ENCODE measurements around the gene MKNK2. TPM values are rescaled to one million over a fixed set of nuclear protein-coding genes. Genes with fewer than 3 reads are reported as not detected.

Gene MKNK2
- total and polyA plus RNA-seq, 2 donors (not counting 1 experiment from before 2014, with no cell fraction given) = 24.7 to 409 TPM

DNA sequence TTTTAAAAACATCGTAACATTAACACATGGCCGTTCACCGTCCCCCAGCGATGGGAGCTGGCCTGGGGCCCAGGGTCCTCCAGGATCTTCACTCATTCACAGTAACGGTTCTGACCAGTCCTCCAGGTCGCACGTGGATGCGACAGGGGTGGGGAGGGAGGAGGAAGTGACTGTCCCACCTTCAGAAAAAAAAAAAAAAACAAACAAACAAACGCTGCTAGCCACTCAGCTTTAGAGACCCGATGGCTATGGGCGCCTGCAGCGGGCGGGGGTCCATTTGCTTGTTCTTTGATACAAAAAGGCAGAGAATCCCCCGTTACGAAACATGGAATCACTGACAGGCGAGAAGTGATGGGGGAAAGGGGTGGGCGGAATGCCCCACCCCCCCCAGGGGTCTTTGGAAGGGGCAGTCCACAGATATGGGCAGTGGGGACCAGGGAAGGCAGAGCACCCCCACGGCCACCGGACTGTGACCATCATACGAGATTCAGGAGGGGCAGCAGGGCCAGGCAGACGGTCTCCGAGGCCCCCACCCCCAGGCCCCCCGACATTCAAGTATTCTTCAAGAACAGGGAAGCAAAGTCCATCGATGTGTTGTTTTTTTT, 13.3 kb downstream of the MKNK2 start:
- Histone ChIP-seq H3K79me2 (ENCODE audit: control insufficient read depth, insufficient read depth, low read length) (no peaks in the 10 kb centered on the region), H3K4me2 (ENCODE audit: extremely low read depth, insufficient read depth, low read length) (no peak overlapping the region), H3K27ac (ENCODE audit: insufficient read depth, low read length) (no peak overlapping the region), H4K20me1 (ENCODE audit: control insufficient read depth, extremely low read depth, insufficient read depth, low read length) (no peaks in the 10 kb centered on the region), H3K36me3 (ENCODE audit: control insufficient read depth, insufficient read depth, low read length) (peaks cover 14% of the 10 kb centered on the region), H3K4me1 (ENCODE audit: control insufficient read depth, extremely low read depth, insufficient read depth, low read length) (peaks cover 9% of the 10 kb centered on the region), H3K27me3 (ENCODE audit: control insufficient read depth, insufficient read depth, low read length) (no peaks in the 10 kb centered on the region), H2AFZ (ENCODE audit: low read length) (no peak overlapping the region), H3K9me3 (ENCODE audit: control insufficient read depth, insufficient read depth, low read depth, low read length) (no peaks in the 10 kb centered on the region), H3K9ac (ENCODE audit: insufficient read depth, low read length) (no peak overlapping the region), H3K4me3 (replicated peaks in 1 of 4; ENCODE audit: control extremely low read depth in 1 of 4, insufficient read depth in 1 of 4, low read depth in 3 of 4, low read length in 4 of 4) (no peak overlapping the region)
- TF ChIP-seq EZH2 (IDR thresholded peaks at IDR 0.05; ENCODE audit: low read length, missing control alignments) = no peak
- TF ChIP-seq, protein P1, sequence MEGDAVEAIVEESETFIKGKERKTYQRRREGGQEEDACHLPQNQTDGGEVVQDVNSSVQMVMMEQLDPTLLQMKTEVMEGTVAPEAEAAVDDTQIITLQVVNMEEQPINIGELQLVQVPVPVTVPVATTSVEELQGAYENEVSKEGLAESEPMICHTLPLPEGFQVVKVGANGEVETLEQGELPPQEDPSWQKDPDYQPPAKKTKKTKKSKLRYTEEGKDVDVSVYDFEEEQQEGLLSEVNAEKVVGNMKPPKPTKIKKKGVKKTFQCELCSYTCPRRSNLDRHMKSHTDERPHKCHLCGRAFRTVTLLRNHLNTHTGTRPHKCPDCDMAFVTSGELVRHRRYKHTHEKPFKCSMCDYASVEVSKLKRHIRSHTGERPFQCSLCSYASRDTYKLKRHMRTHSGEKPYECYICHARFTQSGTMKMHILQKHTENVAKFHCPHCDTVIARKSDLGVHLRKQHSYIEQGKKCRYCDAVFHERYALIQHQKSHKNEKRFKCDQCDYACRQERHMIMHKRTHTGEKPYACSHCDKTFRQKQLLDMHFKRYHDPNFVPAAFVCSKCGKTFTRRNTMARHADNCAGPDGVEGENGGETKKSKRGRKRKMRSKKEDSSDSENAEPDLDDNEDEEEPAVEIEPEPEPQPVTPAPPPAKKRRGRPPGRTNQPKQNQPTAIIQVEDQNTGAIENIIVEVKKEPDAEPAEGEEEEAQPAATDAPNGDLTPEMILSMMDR (conservative IDR thresholded peaks at IDR 0.05 in 1 of 2, IDR thresholded peaks at IDR 0.05 in 1 of 2; ENCODE audit: low read depth in 1 of 2, low read length in 2 of 2) = no peak
- DNase-seq (ENCODE audit: low read depth in 2 of 2) = no peak

DNA sequence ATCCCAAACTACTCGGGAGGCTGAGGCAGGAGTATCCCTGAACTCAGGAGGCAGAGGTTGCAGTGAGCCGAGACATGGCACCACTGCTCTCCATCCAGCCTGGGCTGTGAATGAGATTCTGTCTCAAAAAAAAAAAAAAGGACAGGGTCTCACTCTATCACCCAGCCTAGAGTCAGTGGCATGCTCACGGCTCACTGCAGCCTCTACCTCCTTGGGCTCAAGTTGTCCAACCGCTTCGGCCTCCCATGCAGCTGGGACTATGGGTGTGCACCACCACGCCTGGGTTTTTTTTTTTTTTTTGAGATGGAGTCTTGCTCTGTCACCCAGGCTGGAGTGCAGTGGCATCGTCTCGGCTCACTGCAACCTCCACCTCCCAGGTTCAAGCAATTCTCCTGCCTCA, 14.6 kb downstream of the MKNK2 start:
- Histone ChIP-seq H3K4me2 (ENCODE audit: extremely low read depth, insufficient read depth, low read length) (no peak overlapping the region), H3K9ac (ENCODE audit: insufficient read depth, low read length) (no peak overlapping the region), H3K9me3 (ENCODE audit: control insufficient read depth, insufficient read depth, low read depth, low read length) (no peaks in the 10 kb centered on the region), H3K79me2 (ENCODE audit: control insufficient read depth, insufficient read depth, low read length) (no peaks in the 10 kb centered on the region), H2AFZ (ENCODE audit: low read length) (no peak overlapping the region), H4K20me1 (ENCODE audit: control insufficient read depth, extremely low read depth, insufficient read depth, low read length) (no peaks in the 10 kb centered on the region), H3K4me3 (replicated peaks in 1 of 4; ENCODE audit: control extremely low read depth in 1 of 4, insufficient read depth in 1 of 4, low read depth in 3 of 4, low read length in 4 of 4) (no peak overlapping the region), H3K27me3 (ENCODE audit: control insufficient read depth, insufficient read depth, low read length) (no peaks in the 10 kb centered on the region), H3K36me3 (ENCODE audit: control insufficient read depth, insufficient read depth, low read length) (peaks cover 9% of the 10 kb centered on the region), H3K4me1 (ENCODE audit: control insufficient read depth, extremely low read depth, insufficient read depth, low read length) (peaks cover 10% of the 10 kb centered on the region), H3K27ac (ENCODE audit: insufficient read depth, low read length) (no peak overlapping the region)
- no peak for DNase-seq (ENCODE audit: low read depth in 2 of 2)
- TF ChIP-seq, protein P1 (conservative IDR thresholded peaks at IDR 0.05 in 1 of 2, IDR thresholded peaks at IDR 0.05 in 1 of 2; ENCODE audit: low read depth in 1 of 2, low read length in 2 of 2) = no peak
- no peak for TF ChIP-seq EZH2 (IDR thresholded peaks at IDR 0.05; ENCODE audit: low read length, missing control alignments)

DNA sequence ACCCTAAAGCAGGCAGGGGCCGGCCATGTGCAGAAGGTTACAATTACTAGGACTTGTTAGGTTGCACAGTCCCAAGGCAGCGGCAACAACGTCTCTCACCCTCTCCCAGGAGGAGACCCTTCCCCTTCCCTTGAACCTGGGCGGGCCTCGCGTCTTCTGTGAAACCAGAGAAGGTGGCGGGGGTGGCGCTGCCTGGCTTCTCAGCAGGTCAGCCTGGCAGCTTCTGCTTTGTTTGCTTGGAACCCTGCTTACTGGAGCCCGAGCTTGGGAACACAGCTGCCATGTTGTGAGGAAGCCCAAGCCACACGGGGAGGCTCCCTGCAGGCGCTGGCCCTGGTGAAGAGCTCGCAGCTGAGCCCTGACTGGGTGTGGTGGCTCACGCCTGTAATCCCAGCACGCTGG, 15.5 kb downstream of the MKNK2 start:
- Histone ChIP-seq H3K4me1 (ENCODE audit: control insufficient read depth, extremely low read depth, insufficient read depth, low read length) (peaks cover 10% of the 10 kb centered on the region), H3K79me2 (ENCODE audit: control insufficient read depth, insufficient read depth, low read length) (no peaks in the 10 kb centered on the region), H3K4me2 (ENCODE audit: extremely low read depth, insufficient read depth, low read length) (no peak overlapping the region), H3K27me3 (ENCODE audit: control insufficient read depth, insufficient read depth, low read length) (no peaks in the 10 kb centered on the region), H3K36me3 (ENCODE audit: control insufficient read depth, insufficient read depth, low read length) (peaks cover 5% of the 10 kb centered on the region), H3K9me3 (ENCODE audit: control insufficient read depth, insufficient read depth, low read depth, low read length) (no peaks in the 10 kb centered on the region), H2AFZ (ENCODE audit: low read length) (no peak overlapping the region), H3K27ac (ENCODE audit: insufficient read depth, low read length) (no peak overlapping the region), H3K9ac (ENCODE audit: insufficient read depth, low read length) (no peak overlapping the region), H3K4me3 (replicated peaks in 1 of 4; ENCODE audit: control extremely low read depth in 1 of 4, insufficient read depth in 1 of 4, low read depth in 3 of 4, low read length in 4 of 4) (no peak overlapping the region), H4K20me1 (ENCODE audit: control insufficient read depth, extremely low read depth, insufficient read depth, low read length) (no peaks in the 10 kb centered on the region)
- DNase-seq (ENCODE audit: low read depth in 2 of 2) = no peak
- TF ChIP-seq EZH2 (IDR thresholded peaks at IDR 0.05; ENCODE audit: low read length, missing control alignments) = no peak
- TF ChIP-seq, protein P1 (conservative IDR thresholded peaks at IDR 0.05 in 1 of 2, IDR thresholded peaks at IDR 0.05 in 1 of 2; ENCODE audit: low read depth in 1 of 2, low read length in 2 of 2) = no peak

Measured in fibroblast of lung (primary cell).